HG03097 (cell line): Measurements from ENCODE around the gene NUP42.

Source experiments
- ATAC-seq: cut with Tn5 transposase; IDR thresholded peaks from one replicate; pipeline ENCODE4 v1.9.1; 2021; ENCODE audit not compliant: unreplicated experiment, low FRiP score

Gene NUP42

DNA sequence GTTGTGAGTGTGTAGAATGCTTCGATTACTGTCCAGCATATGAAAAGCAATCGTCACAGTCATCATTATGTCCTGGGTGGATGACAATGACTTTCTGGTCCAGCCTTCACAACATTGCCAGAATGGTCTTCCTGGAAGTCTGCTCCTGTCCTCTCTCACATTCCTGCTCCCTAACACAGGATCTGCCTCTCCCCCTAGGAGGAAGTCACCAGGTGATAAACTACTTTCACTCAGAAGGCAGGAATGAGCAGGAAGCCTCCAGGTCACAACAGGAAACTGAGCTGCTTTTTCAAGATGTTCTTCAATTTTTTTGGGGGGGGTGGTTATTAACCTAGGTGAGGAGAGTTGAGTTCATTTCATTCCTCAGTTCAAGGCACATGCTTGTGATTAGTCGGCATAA is 51.1 kb downstream of the NUP42 start:
- ATAC-seq: no peak

GRCh38 chr7:23234569-23235296 is 52.9 kb downstream of the NUP42 start:
- ATAC-seq: no peak

DNA sequence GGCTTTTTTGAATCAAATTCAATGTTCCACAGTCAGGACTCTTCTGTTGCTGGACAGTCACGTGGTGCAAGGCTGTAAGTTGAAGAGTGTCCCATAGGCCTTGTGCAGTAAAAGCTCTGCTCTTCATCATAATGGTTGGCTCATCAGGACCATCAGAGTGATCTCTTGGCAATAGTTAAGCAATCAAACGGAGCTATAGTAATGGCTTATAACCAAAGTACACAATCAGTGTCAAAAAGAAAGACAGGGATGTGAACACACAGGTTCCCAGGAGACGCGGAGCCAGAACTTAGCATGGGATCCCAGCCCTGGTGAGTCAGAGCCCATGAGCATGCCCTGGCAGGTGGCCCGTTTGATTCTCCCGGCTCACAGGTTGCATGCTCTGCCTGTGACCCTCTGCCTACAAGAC is 54.0 kb downstream of the NUP42 start:
- no peak for ATAC-seq

DNA sequence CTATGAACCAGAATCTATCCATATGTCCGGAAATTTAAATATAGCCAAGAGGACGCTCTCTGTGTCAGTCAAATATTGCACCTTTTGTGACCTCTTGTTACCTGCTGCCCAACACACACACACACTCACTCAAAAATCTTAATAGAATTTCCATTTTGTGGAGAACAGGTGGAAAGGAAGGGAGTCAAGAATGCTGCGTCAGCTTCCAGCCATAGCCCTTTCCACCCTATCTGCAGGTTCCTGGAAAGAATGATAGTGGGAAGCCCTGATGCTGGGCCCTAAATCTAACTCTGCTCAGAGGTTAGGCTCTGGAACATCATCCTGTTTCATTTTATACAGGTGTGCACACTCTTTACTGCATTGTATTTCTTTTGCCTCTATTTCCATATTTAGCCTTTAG is 55.2 kb downstream of the NUP42 start:
- ATAC-seq: no peak

- ATAC-seq: no peak
These were observed 57.3 kb downstream of the NUP42 start for GRCh38 chr7:23238983-23239652.

- no peak for ATAC-seq
These were observed 57.9 kb downstream of the NUP42 start for GRCh38 chr7:23239698-23240097.

DNA sequence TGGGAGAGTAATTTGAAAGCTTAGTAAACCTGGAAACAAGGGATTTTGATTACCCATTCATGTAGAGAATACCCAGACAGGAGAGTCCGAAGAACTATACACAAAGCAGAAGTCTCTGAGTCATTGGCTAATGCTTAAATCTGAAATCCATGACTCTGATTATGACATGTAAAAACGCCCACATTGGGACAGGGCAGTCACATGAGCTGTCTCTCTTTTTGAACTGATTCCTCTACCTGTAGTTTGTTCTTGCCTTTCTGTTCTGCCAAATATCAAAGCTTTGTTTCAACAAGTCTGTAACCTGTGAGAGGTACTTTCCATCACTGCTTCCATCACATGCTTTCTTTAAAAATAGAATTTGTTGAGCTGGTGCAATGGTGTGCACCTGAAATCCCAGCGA is 60.5 kb downstream of the NUP42 start:
- no peak for ATAC-seq

- no peak for ATAC-seq
These were observed 61.1 kb downstream of the NUP42 start for GRCh38 chr7:23242935-23243334.

DNA sequence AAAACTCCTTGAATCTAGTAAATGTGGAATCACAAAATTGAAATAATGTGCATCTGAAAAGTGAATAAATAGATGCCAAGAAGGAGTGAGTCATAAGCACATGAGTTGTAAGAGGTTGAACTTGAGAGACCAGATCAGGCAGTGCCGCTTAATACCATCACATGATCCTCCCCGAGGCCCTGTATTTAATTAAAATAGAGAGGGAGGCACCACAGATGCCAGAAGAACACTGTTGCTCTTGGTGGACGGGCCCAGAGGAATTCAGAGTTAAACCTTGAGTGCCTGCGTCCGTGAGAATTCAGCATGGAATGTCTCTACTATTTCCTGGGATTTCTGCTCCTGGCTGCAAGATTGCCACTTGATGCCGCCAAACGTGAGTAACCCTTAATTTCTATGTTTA is 64.7 kb downstream of the NUP42 start, which contains the start of gene GPNMB:
GPNMB (plus strand) TSS at position 221 of the 400 bp plus-strand sequence; CDS start at position 304, 83 bp downstream.
- no peak for ATAC-seq

- no peak for ATAC-seq
These were observed 65.3 kb downstream of the NUP42 start for GRCh38 chr7:23247046-23247602.

- no peak for ATAC-seq
These were observed 65.9 kb downstream of the NUP42 start for GRCh38 chr7:23247603-23248335.

- no peak for ATAC-seq
These were observed 67.6 kb downstream of the NUP42 start for GRCh38 chr7:23249486-23249885.
